ENCODE measurements around the gene CTNNA3.

The CTNNA3 gene

GRCh38 chr10:67225226-67225625 lies 470.8 kb downstream of the CTNNA3 start:
- Histone ChIP-seq H3K9ac (ENCODE audit: low read length) (no peak overlapping the region), H3K27me3 (ENCODE audit: low read length) (no peaks in the 10 kb centered on the region), H3K4me3 (ENCODE audit: insufficient read depth, low read length, poor library complexity, severe bottlenecking) (no peak overlapping the region), H3K9me3 (ENCODE audit: insufficient read depth, low read length) (no peaks in the 10 kb centered on the region), H3F3A (ENCODE audit: insufficient read depth) (no peaks in the 10 kb centered on the region), H3K27ac (ENCODE audit: low read depth, low read length) (no peak overlapping the region), H3K4me2 (ENCODE audit: low read depth, low read length, poor library complexity, severe bottlenecking) (no peak overlapping the region), H2AFZ (ENCODE audit: low read depth, low read length, severe bottlenecking) (no peak overlapping the region), H3K9me2 (replicated peaks; ENCODE audit: insufficient read depth, low read length) (no peaks in the 10 kb centered on the region), H3K79me2 (ENCODE audit: insufficient read depth, low read length) (no peaks in the 10 kb centered on the region), H3K36me3 (ENCODE audit: low read length) (no peaks in the 10 kb centered on the region), H4K20me1 (ENCODE audit: low read depth, low read length) (no peaks in the 10 kb centered on the region)
- TF ChIP-seq EZH2phosphoT487 (conservative IDR thresholded peaks at IDR 0.05; ENCODE audit: low read length): no peak
- TF ChIP-seq, protein P1, sequence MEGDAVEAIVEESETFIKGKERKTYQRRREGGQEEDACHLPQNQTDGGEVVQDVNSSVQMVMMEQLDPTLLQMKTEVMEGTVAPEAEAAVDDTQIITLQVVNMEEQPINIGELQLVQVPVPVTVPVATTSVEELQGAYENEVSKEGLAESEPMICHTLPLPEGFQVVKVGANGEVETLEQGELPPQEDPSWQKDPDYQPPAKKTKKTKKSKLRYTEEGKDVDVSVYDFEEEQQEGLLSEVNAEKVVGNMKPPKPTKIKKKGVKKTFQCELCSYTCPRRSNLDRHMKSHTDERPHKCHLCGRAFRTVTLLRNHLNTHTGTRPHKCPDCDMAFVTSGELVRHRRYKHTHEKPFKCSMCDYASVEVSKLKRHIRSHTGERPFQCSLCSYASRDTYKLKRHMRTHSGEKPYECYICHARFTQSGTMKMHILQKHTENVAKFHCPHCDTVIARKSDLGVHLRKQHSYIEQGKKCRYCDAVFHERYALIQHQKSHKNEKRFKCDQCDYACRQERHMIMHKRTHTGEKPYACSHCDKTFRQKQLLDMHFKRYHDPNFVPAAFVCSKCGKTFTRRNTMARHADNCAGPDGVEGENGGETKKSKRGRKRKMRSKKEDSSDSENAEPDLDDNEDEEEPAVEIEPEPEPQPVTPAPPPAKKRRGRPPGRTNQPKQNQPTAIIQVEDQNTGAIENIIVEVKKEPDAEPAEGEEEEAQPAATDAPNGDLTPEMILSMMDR (IDR thresholded peaks at IDR 0.05; ENCODE audit: insufficient read depth, low read length, poor library complexity, severe bottlenecking): no peak

GRCh38 chr10:67224553-67224952 lies 471.4 kb downstream of the CTNNA3 start:
- TF ChIP-seq, protein P1 (IDR thresholded peaks at IDR 0.05; ENCODE audit: insufficient read depth, low read length, poor library complexity, severe bottlenecking): no peak
- TF ChIP-seq EZH2phosphoT487 (conservative IDR thresholded peaks at IDR 0.05; ENCODE audit: low read length): no peak
- H3K27me3 ChIP-seq (ENCODE audit: low read length): no peaks in the 10 kb centered on the region
- H2AFZ ChIP-seq (ENCODE audit: low read depth, low read length, severe bottlenecking): no peak overlapping the region
- H3K79me2 ChIP-seq (ENCODE audit: insufficient read depth, low read length): no peaks in the 10 kb centered on the region
- H3K27ac ChIP-seq (ENCODE audit: low read depth, low read length): no peak overlapping the region
- H3K4me3 ChIP-seq (ENCODE audit: insufficient read depth, low read length, poor library complexity, severe bottlenecking): no peak overlapping the region
- H3K9me2 ChIP-seq (replicated peaks; ENCODE audit: insufficient read depth, low read length): no peaks in the 10 kb centered on the region
- no peak overlapping the region for H3K4me2 ChIP-seq (ENCODE audit: low read depth, low read length, poor library complexity, severe bottlenecking)
- H3K9ac ChIP-seq (ENCODE audit: low read length): no peak overlapping the region
- H3K36me3 ChIP-seq (ENCODE audit: low read length): no peaks in the 10 kb centered on the region
- no peaks in the 10 kb centered on the region for H3K9me3 ChIP-seq (ENCODE audit: insufficient read depth, low read length)
- H3F3A ChIP-seq (ENCODE audit: insufficient read depth): no peaks in the 10 kb centered on the region
- no peaks in the 10 kb centered on the region for H4K20me1 ChIP-seq (ENCODE audit: low read depth, low read length)

DNA sequence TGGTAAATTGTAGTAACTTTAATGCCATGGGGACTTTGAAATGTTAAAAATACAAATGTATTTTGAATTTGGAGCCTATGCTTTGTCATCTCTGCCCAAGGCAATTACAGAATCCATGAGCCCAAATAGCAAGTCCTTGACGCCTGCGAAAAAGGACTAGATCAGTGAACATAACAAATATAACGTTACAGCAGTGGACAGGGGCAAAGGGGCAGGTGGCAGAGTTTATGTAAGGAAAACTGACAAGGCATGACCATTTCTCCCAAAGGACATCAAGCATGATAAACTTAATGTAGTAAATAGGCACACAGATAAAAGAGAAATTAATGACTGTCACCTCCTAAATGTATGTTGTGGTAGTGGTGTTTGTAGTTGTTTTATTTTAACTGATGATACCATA lies 473.1 kb downstream of the CTNNA3 start:
- Histone ChIP-seq H3K9me3 (ENCODE audit: insufficient read depth, low read length) (no peaks in the 10 kb centered on the region), H3K27ac (ENCODE audit: low read depth, low read length) (no peak overlapping the region), H3K36me3 (ENCODE audit: low read length) (no peaks in the 10 kb centered on the region), H3K4me2 (ENCODE audit: low read depth, low read length, poor library complexity, severe bottlenecking) (no peak overlapping the region), H3K4me3 (ENCODE audit: insufficient read depth, low read length, poor library complexity, severe bottlenecking) (no peak overlapping the region), H3K9ac (ENCODE audit: low read length) (no peak overlapping the region), H3K9me2 (replicated peaks; ENCODE audit: insufficient read depth, low read length) (no peaks in the 10 kb centered on the region), H3K27me3 (ENCODE audit: low read length) (no peaks in the 10 kb centered on the region), H2AFZ (ENCODE audit: low read depth, low read length, severe bottlenecking) (no peak overlapping the region), H4K20me1 (ENCODE audit: low read depth, low read length) (no peaks in the 10 kb centered on the region), H3F3A (ENCODE audit: insufficient read depth) (no peaks in the 10 kb centered on the region), H3K79me2 (ENCODE audit: insufficient read depth, low read length) (no peaks in the 10 kb centered on the region)
- TF ChIP-seq EZH2phosphoT487 (conservative IDR thresholded peaks at IDR 0.05; ENCODE audit: low read length): no peak
- TF ChIP-seq, protein P1 (IDR thresholded peaks at IDR 0.05; ENCODE audit: insufficient read depth, low read length, poor library complexity, severe bottlenecking): no peak
